GM21423 (cell line): ENCODE measurements around the gene CBFA2T2.
"Not testable (repeated sequence)": the region's sequence is repeated elsewhere in the genome, so short reads cannot be mapped to it uniquely, and the experiment has no call there.

Experiments used
- ATAC-seq: cut with Tn5 transposase; IDR thresholded peaks from one replicate; pipeline ENCODE4 v1.9.1; 2021; ENCODE audit warnings: mild to moderate bottlenecking, moderate library complexity; ENCODE audit not compliant: unreplicated experiment

Gene CBFA2T2

DNA sequence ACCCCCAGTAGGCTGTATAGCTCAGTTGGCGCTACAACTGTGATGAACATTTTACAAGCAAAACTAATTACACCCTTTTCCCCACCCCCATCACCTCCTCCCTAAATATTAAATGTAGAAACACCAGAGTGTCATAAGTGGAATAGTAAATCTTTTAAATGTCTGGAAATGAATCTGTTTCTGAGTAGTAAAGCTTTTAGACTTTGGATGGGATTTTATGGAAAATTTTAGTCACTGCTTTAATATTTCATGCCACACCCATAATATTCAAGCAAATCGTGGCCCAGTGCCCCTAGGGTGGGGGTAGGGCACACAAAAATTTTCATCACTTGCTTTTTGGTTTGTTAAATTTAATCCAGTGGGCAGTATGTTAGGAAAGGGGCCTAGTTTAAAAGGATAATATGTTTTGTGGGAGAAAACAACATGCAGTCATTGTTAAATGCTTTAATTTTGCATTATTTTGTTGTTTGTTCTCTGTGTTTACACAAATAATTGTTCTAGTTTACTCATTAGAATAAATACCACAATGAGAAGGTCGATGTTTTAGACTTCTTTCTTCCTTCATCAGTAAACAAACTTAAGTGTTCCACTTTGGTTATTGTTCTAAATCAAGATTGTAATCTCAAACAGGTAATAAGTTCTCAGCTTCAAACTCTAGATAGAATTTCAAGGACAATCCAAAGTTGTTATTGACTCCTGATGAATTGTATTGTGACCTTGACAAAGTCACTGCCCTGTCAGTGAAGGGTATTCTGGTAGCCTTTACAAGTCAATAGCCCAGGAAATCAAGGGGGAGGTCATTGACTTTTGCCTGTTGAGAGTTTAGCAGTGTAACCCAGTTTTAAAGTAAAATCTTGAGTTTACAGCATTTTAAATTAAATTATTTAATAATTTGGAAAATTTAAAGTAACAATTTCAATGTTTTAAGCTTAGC, 79.2 kb downstream of the CBFA2T2 start:
- ATAC-seq: no peak

- ATAC-seq: no peak
Observed at GRCh38 chr20:33569802-33570391, 80.0 kb downstream of the CBFA2T2 start.

DNA sequence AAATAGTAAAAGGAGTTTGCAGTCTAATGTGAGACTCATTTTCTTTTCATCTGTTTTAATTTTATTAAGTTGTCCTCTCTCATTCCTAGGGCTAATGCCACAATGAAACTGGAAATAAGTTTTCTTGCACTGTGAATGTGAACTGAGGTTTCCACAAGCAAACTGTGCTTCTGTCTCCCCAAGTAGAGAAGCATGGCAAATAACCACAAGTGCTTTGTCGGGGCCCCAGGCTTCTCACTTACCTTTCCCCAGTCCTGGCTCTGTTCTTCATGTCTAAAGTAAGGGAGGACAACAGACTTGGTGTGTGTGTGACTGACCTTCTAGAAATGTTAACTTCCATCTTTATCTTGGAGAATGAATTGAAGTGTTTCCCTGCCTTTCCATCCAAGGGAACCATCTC, 80.8 kb downstream of the CBFA2T2 start:
- ATAC-seq: no peak

DNA sequence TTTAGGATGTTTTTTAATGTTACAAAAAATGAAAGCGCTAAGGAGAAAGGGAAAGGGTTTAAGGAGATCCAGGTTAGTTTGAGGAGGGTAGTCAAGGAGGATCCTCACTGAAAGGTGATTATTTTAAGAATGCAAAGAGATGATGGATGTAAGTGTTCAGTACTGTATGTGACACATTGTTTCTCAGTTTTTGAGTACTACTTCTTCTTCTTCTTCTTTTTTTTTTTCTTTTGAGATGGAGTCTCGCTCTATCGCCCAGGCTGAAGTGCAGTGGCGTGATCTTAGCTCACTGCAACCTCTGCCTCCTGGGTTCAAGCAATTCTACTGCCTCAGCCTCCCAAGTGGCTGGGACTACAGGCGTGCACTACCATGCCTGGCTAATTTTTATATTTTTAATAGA, 83.4 kb downstream of the CBFA2T2 start:
- ATAC-seq: not testable (repeated sequence)

GRCh38 chr20:33575282-33575681, 85.4 kb downstream of the CBFA2T2 start:
- no peak for ATAC-seq

GRCh38 chr20:33576432-33577125, 86.7 kb downstream of the CBFA2T2 start:
- ATAC-seq: no peak

DNA sequence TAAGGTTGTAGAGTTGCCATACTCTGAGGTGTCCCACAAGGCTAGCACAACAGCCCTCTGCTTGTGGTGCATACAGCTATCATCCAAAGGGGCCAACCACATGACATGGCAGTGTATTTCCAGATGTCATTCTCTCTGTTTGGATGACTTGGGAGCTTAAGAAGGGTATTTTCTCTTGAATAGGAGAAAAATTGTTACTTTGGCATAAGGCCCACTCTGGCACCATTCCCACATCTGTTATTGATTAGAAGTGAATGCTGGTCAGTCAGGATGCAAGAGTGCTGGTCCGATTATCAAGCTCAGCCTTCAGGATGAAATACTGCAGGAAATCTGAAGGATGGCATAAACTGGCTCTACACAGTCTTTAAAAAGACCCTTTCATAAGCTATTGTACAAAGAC, 88.6 kb downstream of the CBFA2T2 start:
- ATAC-seq: no peak

- no peak for ATAC-seq
Observed at GRCh38 chr20:33583143-33583542, 93.2 kb downstream of the CBFA2T2 start.

GRCh38 chr20:33584976-33585375, 95.1 kb downstream of the CBFA2T2 start:
- no peak for ATAC-seq

DNA sequence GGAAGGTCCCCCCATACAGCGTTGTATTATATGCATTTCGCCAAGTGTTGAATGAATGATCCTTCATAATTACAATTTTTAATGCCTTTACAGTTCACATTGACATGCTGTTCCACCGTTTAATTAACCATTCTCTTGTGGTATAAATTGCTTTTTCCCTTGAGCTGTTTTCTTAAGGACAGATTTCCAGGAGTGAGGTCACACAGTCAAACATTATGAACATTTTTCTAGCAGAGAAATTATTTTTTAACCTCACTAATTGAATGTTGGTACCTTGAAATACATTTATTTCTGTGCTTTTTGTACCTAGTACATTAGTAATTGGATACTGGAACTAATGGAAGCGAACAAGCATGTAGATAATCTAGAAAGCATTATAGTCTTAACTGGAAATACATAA, 95.5 kb downstream of the CBFA2T2 start:
- no peak for ATAC-seq

DNA sequence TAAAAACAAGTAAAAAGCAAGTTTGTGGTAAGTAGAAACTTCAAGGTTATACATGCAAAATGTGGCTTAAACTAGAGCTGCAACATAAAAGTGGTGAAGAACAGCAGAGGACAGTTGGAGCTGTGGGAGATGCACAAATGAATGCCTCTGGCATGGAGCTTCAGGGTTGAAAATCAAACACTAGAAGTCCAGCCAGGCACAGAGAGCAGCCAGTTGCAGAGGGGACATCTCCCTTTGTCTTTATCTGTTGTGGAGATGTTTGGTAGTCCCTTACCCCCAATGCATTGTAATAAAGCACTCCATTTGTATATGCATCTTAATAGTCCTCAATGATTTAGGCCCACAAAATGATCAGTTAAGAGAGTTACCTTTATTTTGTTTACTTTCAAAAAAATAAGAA, 99.2 kb downstream of the CBFA2T2 start:
- ATAC-seq: no peak

DNA sequence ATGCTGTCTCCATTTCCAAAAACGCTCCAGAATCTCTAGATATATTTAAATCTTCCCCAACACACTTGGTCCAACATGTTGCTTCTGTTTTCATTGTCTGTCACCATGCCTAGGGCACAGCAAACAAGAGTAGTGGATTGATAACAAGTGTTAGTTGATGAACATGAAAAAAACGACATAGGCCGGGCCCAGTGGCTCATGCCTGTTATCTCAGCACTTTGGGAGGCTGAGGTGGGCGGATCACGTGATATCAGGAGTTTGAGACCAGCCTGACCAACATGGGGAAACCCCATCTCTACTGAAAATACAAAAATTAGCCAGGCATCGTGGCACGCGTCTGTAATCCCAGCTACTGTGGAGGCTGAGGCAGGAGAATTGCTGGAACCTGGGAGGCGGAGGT, 102.0 kb downstream of the CBFA2T2 start:
- not testable (repeated sequence) for ATAC-seq

GRCh38 chr20:33594743-33595142, 104.8 kb downstream of the CBFA2T2 start:
- ATAC-seq: no peak

- ATAC-seq: no peak
Observed at GRCh38 chr20:33600414-33600813, 110.5 kb downstream of the CBFA2T2 start.

- no peak for ATAC-seq
Observed at GRCh38 chr20:33600981-33601380, 111.1 kb downstream of the CBFA2T2 start.

- ATAC-seq: no peak
Observed at GRCh38 chr20:33601861-33602260, 112.0 kb downstream of the CBFA2T2 start.

DNA sequence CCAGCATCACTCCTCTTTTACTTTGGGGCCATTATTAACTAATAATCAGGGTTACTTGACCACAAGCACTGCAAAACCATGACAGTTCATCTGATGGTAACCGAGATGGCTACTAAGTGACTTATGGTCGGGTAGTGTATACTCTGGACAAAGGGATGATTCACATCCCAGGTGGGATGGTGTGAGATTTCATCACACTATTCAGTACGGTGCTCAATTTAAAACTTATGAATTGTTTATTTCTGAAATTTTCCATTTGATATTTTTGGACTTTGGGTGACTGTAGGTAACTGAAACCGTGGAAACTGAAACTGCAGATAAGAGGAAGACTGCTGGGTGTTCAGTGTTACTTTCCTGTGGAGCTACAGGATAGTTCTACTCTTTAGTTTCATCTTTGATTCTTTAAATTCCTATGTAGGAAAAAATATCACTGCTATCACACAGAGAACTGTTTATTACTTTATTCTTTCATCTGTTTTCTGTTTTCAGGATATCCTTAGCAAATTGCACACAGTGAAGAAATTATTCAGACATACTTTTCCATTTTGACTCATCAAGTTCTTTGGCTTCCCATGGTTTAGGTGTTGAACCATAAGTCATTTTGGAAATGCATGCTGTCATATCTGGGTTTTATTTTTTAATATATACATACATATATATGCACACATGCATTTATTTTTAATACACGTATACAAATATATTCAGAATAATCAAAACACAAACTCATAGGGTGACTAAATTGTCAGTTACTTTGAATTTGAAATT, 113.1 kb downstream of the CBFA2T2 start:
- ATAC-seq: no peak

GRCh38 chr20:33604084-33604990, 114.4 kb downstream of the CBFA2T2 start:
- ATAC-seq: no peak

- no peak for ATAC-seq
Observed at GRCh38 chr20:33604991-33605370, 115.1 kb downstream of the CBFA2T2 start.
